HepG2 (cell line): ENCODE measurements around the gene MED22. TPM values are rescaled to one million over a fixed set of nuclear protein-coding genes. Genes with fewer than 3 reads are reported as not detected.

Source experiments
- CBX5 ChIP-seq: sonication (generic); formaldehyde crosslinking; IDR thresholded peaks from 2 replicates; pipeline ENCODE4 v1.4.0; 2020; ENCODE audit warnings: missing genetic modification reagents, borderline replicate concordance
- FOXA3 ChIP-seq: IDR thresholded peaks from 2 replicates; pipeline ENCODE4 v1.6.1; 2016; ENCODE audit warnings: missing genetic modification reagents, missing compliant biosample characterization
- KAT8 ChIP-seq: IDR thresholded peaks from 2 replicates; pipeline ENCODE4 v1.6.1; 2016; ENCODE audit warnings: missing genetic modification reagents, missing compliant biosample characterization
- NRL ChIP-seq: sonication (generic); formaldehyde crosslinking; IDR thresholded peaks from 2 replicates; pipeline ENCODE4 v1.5.0; 2020; ENCODE audit warnings: missing genetic modification reagents, mild to moderate bottlenecking, moderate library complexity, borderline replicate concordance
- TBL1XR1 ChIP-seq: fragments of 150-350 bp; IDR thresholded peaks from 2 replicates; pipeline ENCODE4 v1.6.1; 2014; ENCODE audit warnings: borderline replicate concordance, low read length; ENCODE audit not compliant: partially characterized antibody
- ZMYM2 ChIP-seq: sonication (generic); formaldehyde crosslinking; IDR thresholded peaks from 2 replicates; pipeline ENCODE4 v1.8.0; 2022; ENCODE audit warnings: mild to moderate bottlenecking, missing genetic modification reagents
- ZNF256 ChIP-seq: sonication (generic); formaldehyde crosslinking; conservative IDR thresholded peaks from 2 replicates; pipeline ENCODE4 v1.4.0; 2020; ENCODE audit warnings: missing genetic modification reagents
- ZNF318 ChIP-seq: sonication (generic); formaldehyde crosslinking; IDR thresholded peaks from 2 replicates; pipeline ENCODE4 v1.4.0; 2020; ENCODE audit warnings: mild to moderate bottlenecking, missing genetic modification reagents
- ZNF350 ChIP-seq: sonication (generic); formaldehyde crosslinking; IDR thresholded peaks from 2 replicates; pipeline ENCODE4 v1.4.0; 2020; ENCODE audit warnings: mild to moderate bottlenecking, low read depth, missing genetic modification reagents, borderline replicate concordance
- ZNF441 ChIP-seq: sonication (generic); formaldehyde crosslinking; IDR thresholded peaks from 2 replicates; pipeline ENCODE4 v1.7.0; 2021; ENCODE audit warnings: missing genetic modification reagents, borderline replicate concordance
- ZNF501 ChIP-seq: sonication (generic); formaldehyde crosslinking; IDR thresholded peaks from 2 replicates; pipeline ENCODE4 v1.5.1; 2020; ENCODE audit warnings: mild to moderate bottlenecking, moderate library complexity, missing genetic modification reagents
- ZNF549 ChIP-seq: sonication (generic); formaldehyde crosslinking; IDR thresholded peaks from 2 replicates; pipeline ENCODE4 v1.5.0; 2020; ENCODE audit warnings: missing genetic modification reagents
- ZNF597 ChIP-seq: sonication (generic); formaldehyde crosslinking; IDR thresholded peaks from 2 replicates; pipeline ENCODE4 v1.5.0; 2020; ENCODE audit warnings: missing genetic modification reagents
- ZSCAN5A ChIP-seq: sonication (generic); formaldehyde crosslinking; IDR thresholded peaks from 2 replicates; pipeline ENCODE4 v1.8.0; 2022; ENCODE audit warnings: mild to moderate bottlenecking, missing genetic modification reagents, borderline replicate concordance
- polyA plus RNA-seq, 8 experiments: library from polyadenylated mRNA; depleted of rRNA in 3 of 8; stranded (reverse) in 7 of 8; unstranded in 1 of 8; fragments of >200 nt; fragmentation: Illumina TruSeq in 4 of 8; extraction: Trizol in 4 of 8; gene quantifications; 2 replicates each; pipeline versions ENCODE4 v1.2.1 to v1.2.3, GENCODE V29; 2011 to 2016; ENCODE audit warnings: low read depth in 4 of 8, missing spikeins in 1 of 8, mixed read lengths in 1 of 8; ENCODE audit not compliant: insufficient read depth in 1 of 8
- total RNA-seq, 5 experiments: library from RNA; depleted of rRNA; stranded (reverse); fragments of >200 nt; fragmentation: Illumina TruSeq; extraction: Trizol; gene quantifications; 2 replicates each; pipeline ENCODE4 v1.2.3, GENCODE V29; 2016; ENCODE audit warnings: low read depth in 1 of 5

MED22 gene
- total and polyA plus RNA-seq, 2 of the 13 experiments (the other 11 are each of a cell fraction or from before 2014, with no cell fraction given) = 15.8 to 22.1 TPM

GRCh38 chr9:133351908-133352634 is 4.1 kb upstream of the MED22 start (continued):
- TF ChIP-seq TBL1XR1 (no peak), ZMYM2 (CRISPR knock-in tag) (peak; percentile 54; the same call in 1 of the 2 replicates), ZNF350 (peak; percentile 17; the same call in 1 of the 2 replicates), FOXA3 (CRISPR knock-in tag) (0 out of 2 replicates have a peak, but pooled peaks have one; percentile 8), ZSCAN5A (CRISPR knock-in tag) (no peak), ZNF501 (CRISPR knock-in tag) (no peak), ZNF597 (CRISPR knock-in tag) (no peak), ZNF256 (CRISPR knock-in tag) (no peak), NRL (no peak), ZNF318 (CRISPR knock-in tag) (no peak), ZNF549 (CRISPR knock-in tag) (no peak), CBX5 (CRISPR knock-in tag) (no peak), KAT8 (CRISPR knock-in tag) (no peak), ZNF441 (CRISPR knock-in tag) (no peak)
